ENCODE measurements around the gene NUP188. TPM values are rescaled to one million over a fixed set of nuclear protein-coding genes. Genes with fewer than 3 reads are reported as not detected.
A peak's percentile ranks its signal among the peaks of the same experiment; 100 is the strongest.

The NUP188 gene
- total and polyA plus RNA-seq, 2 of the 4 experiments (the other 2 are of a cell fraction) = 53.0 to 59.1 TPM

DNA sequence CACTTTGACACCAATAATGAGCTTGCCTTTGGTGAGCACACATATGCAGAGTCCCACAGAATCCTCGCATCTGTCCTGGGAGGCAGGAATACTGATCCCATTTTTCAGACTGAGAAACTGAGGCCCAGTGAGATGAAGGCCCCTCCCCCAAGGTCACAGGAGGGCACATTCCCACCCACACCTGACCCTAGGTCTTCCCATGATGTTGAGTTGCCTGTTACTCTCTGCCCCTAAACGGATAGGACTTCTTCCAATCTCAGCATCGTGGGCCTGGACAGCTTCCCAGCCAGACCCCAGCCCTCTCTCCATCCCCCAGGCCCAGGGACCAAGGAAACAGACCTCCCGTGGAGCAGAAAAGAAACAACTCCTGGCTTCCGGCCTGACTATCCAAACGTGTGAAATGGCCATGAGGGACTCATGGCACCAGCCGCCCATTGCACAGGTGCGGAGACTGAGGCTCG is 79.8 kb downstream of the NUP188 start:
- intact Hi-C loops (cut with micrococcal nuclease) = loop anchor here (5.0 kb wide), 1 partner anchor 175 kb away; no protein-coding TSS in a partner anchor
- Histone ChIP-seq H3K4me2 (ENCODE audit: low read depth, low read length) (peak overlapping the region; percentile 99), H4K20me1 (ENCODE audit: insufficient read depth, low read length) (peaks cover 20% of the 10 kb centered on the region), H3K23ac (ENCODE audit: low read depth, low read length) (peak overlapping the region; percentile 87), H2BK15ac (ENCODE audit: low read depth, low read length) (no peak overlapping the region; the same call in 2 of the 3 replicates), H3K9ac (ENCODE audit: low read depth, low read length) (peak overlapping the region; percentile 80), H3K36me3 (ENCODE audit: control insufficient read depth, insufficient read depth, low read length) (no peaks in the 10 kb centered on the region), H3K27ac (ENCODE audit: insufficient read depth, low read length) (peak overlapping the region; percentile 67), H2BK120ac (ENCODE audit: low read depth, low read length) (0 out of 2 replicates have a peak overlapping the region, but pooled peaks have one; percentile 14), H4K5ac (ENCODE audit: low read depth, low read length) (peak overlapping the region; percentile 46; the same call in 1 of the 2 replicates), H3K56ac (ENCODE audit: extremely low read depth, insufficient read depth, low read length) (no peak overlapping the region; the same call in 1 of the 2 replicates), H3K4me1 (ENCODE audit: control insufficient read depth, insufficient read depth, low read length) (peaks cover 24% of the 10 kb centered on the region), H3K14ac (replicated peaks; ENCODE audit: low read depth, low read length) (peak overlapping the region; percentile 93), H2AFZ (replicated peaks; ENCODE audit: low read length, poor library complexity) (peak overlapping the region; percentile 98), H3K9me1 (ENCODE audit: insufficient read depth, low read length) (peaks cover 19% of the 10 kb centered on the region), H4K91ac (ENCODE audit: insufficient read depth, low read depth, low read length) (0 out of 2 replicates have a peak overlapping the region, but pooled peaks have one; percentile 37), H3K18ac (ENCODE audit: low read depth, low read length) (no peak overlapping the region), H3K79me1 (ENCODE audit: low read depth in 1 of 2, low read length in 2 of 2) (peaks cover 18 to 45% of the 10 kb centered on the region in 2 experiments), H2BK20ac (ENCODE audit: low read depth, low read length) (no peak overlapping the region), H4K8ac (ENCODE audit: low read depth in 2 of 2, low read length in 2 of 2) (peak overlapping the region; percentile 53 to 55; a peak in 2 of 4 replicates), H3K4ac (ENCODE audit: low read depth, low read length) (peak overlapping the region; percentile 67), H3K4me3 (ENCODE audit: insufficient read depth, low read depth, low read length) (peak overlapping the region; percentile 96), H2BK5ac (ENCODE audit: low read depth, low read length, poor library complexity, severe bottlenecking) (no peak overlapping the region), H2AK9ac (replicated peaks; ENCODE audit: low read depth, low read length, poor library complexity) (peak overlapping the region; percentile 98), H2AK5ac (ENCODE audit: low read depth, low read length) (peak overlapping the region; percentile 25), H3K27me3 (ENCODE audit: control insufficient read depth, insufficient read depth, low read length) (no peaks in the 10 kb centered on the region), H3K9me3 (ENCODE audit: control insufficient read depth, insufficient read depth, low read length) (no peaks in the 10 kb centered on the region)
- in situ Hi-C loops (cut with MboI; ENCODE audit: low sequenced_read_pairs) = no loop called here
- TF ChIP-seq NFE2L2 (IDR thresholded peaks at IDR 0.05; ENCODE audit: low read depth, low read length) (no peak), SMC3 (IDR thresholded peaks at IDR 0.05; ENCODE audit: low read depth, low read length) (no peak), MAZ (IDR thresholded peaks at IDR 0.05; ENCODE audit: borderline replicate concordance, low read depth, low read length) (no peak), CHD1 (IDR thresholded peaks at IDR 0.05; ENCODE audit: low read depth, low read length) (no peak)
- TF ChIP-seq, protein P1, sequence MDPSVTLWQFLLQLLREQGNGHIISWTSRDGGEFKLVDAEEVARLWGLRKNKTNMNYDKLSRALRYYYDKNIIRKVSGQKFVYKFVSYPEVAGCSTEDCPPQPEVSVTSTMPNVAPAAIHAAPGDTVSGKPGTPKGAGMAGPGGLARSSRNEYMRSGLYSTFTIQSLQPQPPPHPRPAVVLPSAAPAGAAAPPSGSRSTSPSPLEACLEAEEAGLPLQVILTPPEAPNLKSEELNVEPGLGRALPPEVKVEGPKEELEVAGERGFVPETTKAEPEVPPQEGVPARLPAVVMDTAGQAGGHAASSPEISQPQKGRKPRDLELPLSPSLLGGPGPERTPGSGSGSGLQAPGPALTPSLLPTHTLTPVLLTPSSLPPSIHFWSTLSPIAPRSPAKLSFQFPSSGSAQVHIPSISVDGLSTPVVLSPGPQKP (IDR thresholded peaks at IDR 0.05; ENCODE audit: borderline replicate concordance, low read depth, low read length) = no peak
- TF ChIP-seq, protein P2, sequence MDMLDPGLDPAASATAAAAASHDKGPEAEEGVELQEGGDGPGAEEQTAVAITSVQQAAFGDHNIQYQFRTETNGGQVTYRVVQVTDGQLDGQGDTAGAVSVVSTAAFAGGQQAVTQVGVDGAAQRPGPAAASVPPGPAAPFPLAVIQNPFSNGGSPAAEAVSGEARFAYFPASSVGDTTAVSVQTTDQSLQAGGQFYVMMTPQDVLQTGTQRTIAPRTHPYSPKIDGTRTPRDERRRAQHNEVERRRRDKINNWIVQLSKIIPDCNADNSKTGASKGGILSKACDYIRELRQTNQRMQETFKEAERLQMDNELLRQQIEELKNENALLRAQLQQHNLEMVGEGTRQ (IDR thresholded peaks at IDR 0.05; ENCODE audit: low read depth, low read length) = no peak
- dilution Hi-C loops (cut with HindIII; ENCODE audit: low sequenced_read_pairs, unreplicated experiment) = no loop called here
- DNase-seq (no peak), ATAC-seq (ENCODE audit: low read depth) (no peak)
- no TSS peak for BruUV-seq (replicated peaks)
- POLR2A ChIA-PET (ENCODE audit: unreplicated experiment) = no interaction called here
- CTCF ChIA-PET = interaction anchor here (1.0 kb wide), 1 partner anchor 11 kb away, joined by 3 read pairs; no protein-coding TSS in a partner anchor
- 29% methylated on average over 1 of the region's 9 CpGs; no CpG with 5 or more reads in 1 of the 2 experiments for WGBS, 2 experiments (ENCODE audit: extremely low coverage in 2 of 2, insufficient read length in 1 of 2)
